Hepatocyte (in vitro differentiated cells): Measurements from ENCODE around the gene MACROD2.

Source experiments
- EZH2phosphoT487 ChIP-seq: fragments of 200-600 bp; sonication (generic); IDR thresholded peaks from one replicate; pipeline ENCODE4 v1.6.1; 2018; ENCODE audit warnings: antibody characterized with exemption, mild to moderate bottlenecking, low read depth, moderate library complexity; ENCODE audit not compliant: unreplicated experiment, severe bottlenecking
- TF ChIP-seq, protein P1 (sequence below): fragments of 200-600 bp; sonication (generic); IDR thresholded peaks from 2 replicates; pipeline ENCODE4 v1.5.1; 2016; ENCODE audit warnings: antibody characterized with exemption, mild to moderate bottlenecking; ENCODE audit not compliant: poor library complexity

DNA sequence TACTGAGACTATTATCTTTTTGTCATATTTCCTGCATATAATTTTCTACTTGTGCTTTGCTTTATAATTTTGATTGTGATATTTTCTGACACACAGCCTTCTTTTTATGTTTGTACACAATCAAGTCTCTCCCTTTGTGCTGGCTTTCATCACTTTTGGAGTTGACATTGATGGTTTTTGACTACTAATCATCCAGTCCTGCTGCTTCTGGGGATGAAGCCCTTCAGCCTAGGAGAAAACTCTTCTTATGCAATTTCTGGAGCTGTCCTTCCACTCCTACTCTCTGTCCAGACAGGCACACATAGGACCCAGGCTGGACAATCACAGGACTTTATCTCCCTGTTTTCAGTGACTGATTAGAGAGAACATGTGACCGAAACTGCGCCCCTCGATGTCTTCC, 2063.0 kb downstream of the MACROD2 start:
- TF ChIP-seq EZH2phosphoT487, result no peak
- TF ChIP-seq, protein P1, sequence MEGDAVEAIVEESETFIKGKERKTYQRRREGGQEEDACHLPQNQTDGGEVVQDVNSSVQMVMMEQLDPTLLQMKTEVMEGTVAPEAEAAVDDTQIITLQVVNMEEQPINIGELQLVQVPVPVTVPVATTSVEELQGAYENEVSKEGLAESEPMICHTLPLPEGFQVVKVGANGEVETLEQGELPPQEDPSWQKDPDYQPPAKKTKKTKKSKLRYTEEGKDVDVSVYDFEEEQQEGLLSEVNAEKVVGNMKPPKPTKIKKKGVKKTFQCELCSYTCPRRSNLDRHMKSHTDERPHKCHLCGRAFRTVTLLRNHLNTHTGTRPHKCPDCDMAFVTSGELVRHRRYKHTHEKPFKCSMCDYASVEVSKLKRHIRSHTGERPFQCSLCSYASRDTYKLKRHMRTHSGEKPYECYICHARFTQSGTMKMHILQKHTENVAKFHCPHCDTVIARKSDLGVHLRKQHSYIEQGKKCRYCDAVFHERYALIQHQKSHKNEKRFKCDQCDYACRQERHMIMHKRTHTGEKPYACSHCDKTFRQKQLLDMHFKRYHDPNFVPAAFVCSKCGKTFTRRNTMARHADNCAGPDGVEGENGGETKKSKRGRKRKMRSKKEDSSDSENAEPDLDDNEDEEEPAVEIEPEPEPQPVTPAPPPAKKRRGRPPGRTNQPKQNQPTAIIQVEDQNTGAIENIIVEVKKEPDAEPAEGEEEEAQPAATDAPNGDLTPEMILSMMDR, result no peak
